ENCODE results near the gene AMOT. TPM values are rescaled to one million over a fixed set of nuclear protein-coding genes. Genes with fewer than 3 reads are reported as not detected.

The AMOT gene
- total RNA-seq, 3 donors from 2014 or later: 18.1 to 26.2 (median 19.3) TPM

GRCh38 chrX:112846782-112847181, 6.2 kb upstream of the AMOT start:
- no peak for TF ChIP-seq CTCF (IDR thresholded peaks at IDR 0.05)
- no peaks in the 10 kb centered on the region for H3K9me3 ChIP-seq
- intact Hi-C loops (cut with DNase I, micrococcal nuclease): no loop called here
- DNase-seq (no peak), ATAC-seq (no peak)
- no peaks in the 10 kb centered on the region for H3K36me3 ChIP-seq (ENCODE audit: low read depth)
- H3K4me1 ChIP-seq (ENCODE audit: low read depth): no peaks in the 10 kb centered on the region
- no peak overlapping the region for H3K4me3 ChIP-seq

- intact Hi-C loops (cut with DNase I, micrococcal nuclease): no loop called here
- ATAC-seq (peak; percentile 52), DNase-seq (peak in 2 of 3 donors; percentile 36 to 42)
- TF ChIP-seq CTCF (IDR thresholded peaks at IDR 0.05): no peak
- Histone ChIP-seq H3K36me3 (ENCODE audit: low read depth) (no peaks in the 10 kb centered on the region), H3K4me3 (no peak overlapping the region), H3K9me3 (no peaks in the 10 kb centered on the region), H3K4me1 (ENCODE audit: low read depth) (no peaks in the 10 kb centered on the region)
These were observed 5.6 kb upstream of the AMOT start for GRCh38 chrX:112846187-112846586.

- no peak for ATAC-seq
- Histone ChIP-seq H3K9me3 (no peaks in the 10 kb centered on the region), H3K4me3 (no peak overlapping the region), H3K36me3 (ENCODE audit: low read depth) (no peaks in the 10 kb centered on the region), H3K4me1 (ENCODE audit: low read depth) (no peaks in the 10 kb centered on the region)
- no peak for DNase-seq
- intact Hi-C loops (cut with DNase I, micrococcal nuclease): no loop called here
- no peak for TF ChIP-seq CTCF (IDR thresholded peaks at IDR 0.05)
These were observed 3.6 kb upstream of the AMOT start for GRCh38 chrX:112844250-112844649.

GRCh38 chrX:112841820-112842157, 1.2 kb upstream of the AMOT start:
- no peak for TF ChIP-seq CTCF (IDR thresholded peaks at IDR 0.05)
- Histone ChIP-seq H3K36me3 (ENCODE audit: low read depth) (no peaks in the 10 kb centered on the region), H3K4me3 (no peak overlapping the region), H3K9me3 (no peaks in the 10 kb centered on the region), H3K4me1 (ENCODE audit: low read depth) (no peaks in the 10 kb centered on the region)
- intact Hi-C loops (cut with DNase I, micrococcal nuclease): no loop called here
- ATAC-seq (no peak), DNase-seq (no peak)

GRCh38 chrX:112841114-112841819, 636 bp upstream of the AMOT start:
- peak; percentile 94 for ATAC-seq
- Histone ChIP-seq H3K4me3 (peak overlapping the region; percentile 24), H3K4me1 (ENCODE audit: low read depth) (no peaks in the 10 kb centered on the region), H3K9me3 (no peaks in the 10 kb centered on the region), H3K36me3 (ENCODE audit: low read depth) (no peaks in the 10 kb centered on the region)
- intact Hi-C loops (cut with DNase I, micrococcal nuclease): no loop called here
- no peak for TF ChIP-seq CTCF (IDR thresholded peaks at IDR 0.05)
- peak; percentile 86 to 88 (median 88) for DNase-seq

GRCh38 chrX:112839856-112840255, 775 bp downstream of the AMOT start:
- H3K9me3 ChIP-seq: no peaks in the 10 kb centered on the region
- H3K4me1 ChIP-seq (ENCODE audit: low read depth): no peaks in the 10 kb centered on the region
- intact Hi-C loops (cut with DNase I, micrococcal nuclease): no loop called here
- no peak for DNase-seq
- H3K36me3 ChIP-seq (ENCODE audit: low read depth): no peaks in the 10 kb centered on the region
- no peak overlapping the region for H3K4me3 ChIP-seq
- no peak for TF ChIP-seq CTCF (IDR thresholded peaks at IDR 0.05)
- no peak for ATAC-seq

All from mucosa of descending colon (tissue), 3 donors.